ENCODE data around the gene FGGY.
"Not testable (repeated sequence)": the region's sequence is repeated elsewhere in the genome, so short reads cannot be mapped to it uniquely, and the experiment has no call there.

FGGY gene

GRCh38 chr1:59570524-59570923 is 273.6 kb downstream of the FGGY start:
- no peak overlapping the region for H3K4me3 ChIP-seq (ENCODE audit: low read length)
- DNase-seq (ENCODE audit: low read depth): no peak
- no peak for TF ChIP-seq CTCF (conservative IDR thresholded peaks at IDR 0.05; ENCODE audit: low read depth, low read length)

GRCh38 chr1:59574085-59574484 is 277.2 kb downstream of the FGGY start:
- H3K4me3 ChIP-seq (ENCODE audit: low read length): no peak overlapping the region
- DNase-seq (ENCODE audit: low read depth): no peak
- TF ChIP-seq CTCF (conservative IDR thresholded peaks at IDR 0.05; ENCODE audit: low read depth, low read length): no peak

- TF ChIP-seq CTCF (conservative IDR thresholded peaks at IDR 0.05; ENCODE audit: low read depth, low read length): no peak
- no peak overlapping the region for H3K4me3 ChIP-seq (ENCODE audit: low read length)
- DNase-seq (ENCODE audit: low read depth): no peak
Measured at GRCh38 chr1:59577774-59578173, 280.9 kb downstream of the FGGY start.

GRCh38 chr1:59579222-59579621 is 282.3 kb downstream of the FGGY start:
- no peak for TF ChIP-seq CTCF (conservative IDR thresholded peaks at IDR 0.05; ENCODE audit: low read depth, low read length)
- no peak overlapping the region for H3K4me3 ChIP-seq (ENCODE audit: low read length)
- DNase-seq (ENCODE audit: low read depth): no peak

DNA sequence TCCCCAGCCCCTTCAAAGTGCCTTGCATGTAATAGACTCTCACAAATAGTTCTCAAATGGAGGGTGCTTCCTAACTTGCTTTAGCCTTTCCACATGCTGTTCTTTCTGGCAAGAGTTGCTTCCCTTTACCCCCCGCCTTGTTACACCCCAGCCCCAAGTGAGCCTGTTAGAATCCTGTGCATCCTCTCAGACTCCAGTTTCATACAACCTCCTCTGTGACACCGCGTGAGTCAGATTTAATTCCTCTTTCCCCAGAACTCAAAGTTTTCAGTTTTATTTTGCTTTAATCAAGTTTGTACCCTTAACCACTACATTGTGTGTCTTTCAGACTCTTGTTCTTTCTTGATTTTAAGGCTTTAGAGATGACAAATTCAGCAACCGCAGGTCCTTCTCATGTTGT is 283.4 kb downstream of the FGGY start:
- no peak overlapping the region for H3K4me3 ChIP-seq (ENCODE audit: low read length)
- no peak for DNase-seq (ENCODE audit: low read depth)
- TF ChIP-seq CTCF (conservative IDR thresholded peaks at IDR 0.05; ENCODE audit: low read depth, low read length): no peak

DNA sequence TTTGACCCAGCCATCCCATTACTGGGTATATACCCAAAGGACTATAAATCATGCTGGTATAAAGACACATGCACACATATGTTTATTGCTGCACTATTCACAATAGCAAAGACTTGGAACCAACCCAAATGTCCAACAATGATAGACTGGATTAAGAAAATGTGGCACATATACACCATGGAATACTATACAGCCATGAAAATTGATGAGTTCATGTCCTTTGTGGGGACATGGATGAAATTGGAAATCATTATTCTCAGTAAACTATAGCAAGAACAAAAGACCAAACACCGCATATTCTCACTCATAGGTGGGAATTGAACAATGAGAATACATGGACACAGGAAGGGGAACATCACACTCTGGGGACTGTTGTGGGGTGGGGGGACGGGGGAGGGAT is 295.5 kb downstream of the FGGY start:
- H3K4me3 ChIP-seq (ENCODE audit: low read length); DNase-seq (ENCODE audit: low read depth): not testable (repeated sequence)

- no peak for TF ChIP-seq CTCF (conservative IDR thresholded peaks at IDR 0.05; ENCODE audit: low read depth, low read length)
- DNase-seq (ENCODE audit: low read depth): no peak
- no peak overlapping the region for H3K4me3 ChIP-seq (ENCODE audit: low read length)
Measured at GRCh38 chr1:59592924-59593323, 296.0 kb downstream of the FGGY start.

Measured in retinal pigment epithelial cell (primary cell).